Fibroblast of skin of abdomen (primary cell): ENCODE measurements around the gene SPDYE9. TPM values are rescaled to one million over a fixed set of nuclear protein-coding genes. Genes with fewer than 3 reads are reported as not detected.
"Not testable (repeated sequence)": the region's sequence is repeated elsewhere in the genome, so short reads cannot be mapped to it uniquely, and the experiment has no call there.

Experiments
- DNase-seq: peaks from one replicate; pipeline ENCODE4 v3.0.0-alpha.2; 2013
- polyA plus RNA-seq, 2 experiments: library from polyadenylated mRNA; unstranded; fragments of 120-200 nt; gene quantifications; one replicate each; pipeline ENCODE4 v1.2.1, GENCODE V29; 2013; ENCODE audit not compliant: insufficient read length in 2 of 2

SPDYE9 gene
- polyA plus RNA-seq (2013, experiment 1 of 2; ENCODE audit: insufficient read length): 0.13 TPM
- polyA plus RNA-seq (2013, experiment 2 of 2; ENCODE audit: insufficient read length): 0.10 TPM

GRCh38 chr7:73085938-73086337 is at the start of gene SPDYE9:
SPDYE9 (minus strand) TSS chr7:73086038; CDS start chr7:73084238, 1,800 bp downstream.
- not testable (repeated sequence) for DNase-seq

- not testable (repeated sequence) for DNase-seq
These were observed 49.0 kb upstream of the SPDYE9 start for GRCh38 chr7:73134866-73135265.

- not testable (repeated sequence) for DNase-seq
These were observed 46.9 kb upstream of the SPDYE9 start for GRCh38 chr7:73132651-73133217.

GRCh38 chr7:73130612-73131011 is 44.8 kb upstream of the SPDYE9 start:
- DNase-seq: not testable (repeated sequence)

GRCh38 chr7:73124126-73124525 is 38.3 kb upstream of the SPDYE9 start:
- DNase-seq: not testable (repeated sequence)

- DNase-seq: not testable (repeated sequence)
These were observed 37.1 kb upstream of the SPDYE9 start for GRCh38 chr7:73122778-73123447.

GRCh38 chr7:73118155-73118554 is 32.3 kb upstream of the SPDYE9 start:
- DNase-seq: not testable (repeated sequence)

- not testable (repeated sequence) for DNase-seq
These were observed 28.0 kb downstream of the SPDYE9 start, which contains the start of gene SPDYE11 for GRCh38 chr7:73057811-73058210. SPDYE11 (minus strand) TSS chr7:73057911; CDS start chr7:73056111, 1,800 bp downstream.

- DNase-seq: not testable (repeated sequence)
These were observed 56.2 kb downstream of the SPDYE9 start, which contains the start of gene SPDYE8 for GRCh38 chr7:73029666-73030065. SPDYE8 (minus strand) TSS chr7:73029766; CDS start chr7:73027966, 1,800 bp downstream.
